Breast epithelium (tissue), 4 donors: ENCODE results near the gene GFOD1. TPM values are rescaled to one million over a fixed set of nuclear protein-coding genes. Genes with fewer than 3 reads are reported as not detected.

Source experiments
- DNase-seq, 2 donors: peaks; one replicate each; pipeline ENCODE4 v3.0.0-alpha.2; 2019; ENCODE audit warnings: low spot score in 2 of 2
- H3K27ac ChIP-seq, 2 donors: fragments of 200-600 bp; sonication (generic) in 1 of 2; one replicate each; pipeline ENCODE4 v1.5.1; 2016 to 2019; ENCODE audit warnings: mild to moderate bottlenecking in 1 of 2
- H3K27me3 ChIP-seq, 2 donors: fragments of 200-600 bp; sonication (generic) in 1 of 2; one replicate each; pipeline versions ENCODE4 v1.5.1 to v1.6.0; 2017 to 2019; ENCODE audit warnings: control low read depth in 1 of 2, mild to moderate bottlenecking in 1 of 2
- H3K36me3 ChIP-seq: fragments of 200-600 bp; one replicate; pipeline ENCODE4 v1.5.1; 2019
- H3K4me1 ChIP-seq, 2 donors: fragments of 200-600 bp; sonication (generic); one replicate each; pipeline ENCODE4 v1.5.1; 2016 to 2019; ENCODE audit warnings: control low read depth in 1 of 2
- H3K4me3 ChIP-seq, 3 donors: fragments of 200-600 bp; sonication (generic); 1 replicate in 2 of 3; 2 replicates in 1 of 3; pipeline ENCODE4 v1.5.1; 2016 to 2019; ENCODE audit warnings: mild to moderate bottlenecking in 3 of 3, moderate library complexity in 2 of 3
- H3K9me3 ChIP-seq, 2 donors: fragments of 200-600 bp; sonication (generic) in 1 of 2; one replicate each; pipeline ENCODE4 v1.5.1; 2016 to 2019; ENCODE audit warnings: control low read depth in 1 of 2
- POLR2A ChIP-seq: fragments of 450-650 bp; IDR thresholded peaks from one replicate; pipeline ENCODE4 v1.6.1; 2016; ENCODE audit warnings: antibody characterized with exemption, mild to moderate bottlenecking, moderate library complexity
- POLR2AphosphoS5 ChIP-seq, 3 donors: sonication (generic); formaldehyde crosslinking; IDR thresholded peaks; one replicate each; pipeline ENCODE4 v1.6.1; 2017; ENCODE audit warnings: antibody characterized with exemption in 3 of 3
- intact Hi-C: fragments of 100-400 bp; cut with DNase I; formaldehyde crosslinking; loops from one replicate; pipeline ENCODE4 v1.15.1; 2023; ENCODE audit warnings: low total_unique reads
- total RNA-seq, 3 donors: library from RNA; depleted of rRNA; stranded (reverse); fragments of >200 nt; gene quantifications; one replicate each; pipeline ENCODE4 v1.1.0, GENCODE V29; 2016
- TF ChIP-seq, protein P1 (sequence below), 3 donors: fragments of 450-650 bp; IDR thresholded peaks; one replicate each; pipeline ENCODE4 v1.5.1; 2016 to 2017; ENCODE audit warnings: antibody characterized with exemption in 3 of 3, mild to moderate bottlenecking in 3 of 3, moderate library complexity in 3 of 3

The GFOD1 gene
- total RNA-seq, 3 donors from 2014 or later = 11.6 to 33.3 (median 23.3) TPM

DNA sequence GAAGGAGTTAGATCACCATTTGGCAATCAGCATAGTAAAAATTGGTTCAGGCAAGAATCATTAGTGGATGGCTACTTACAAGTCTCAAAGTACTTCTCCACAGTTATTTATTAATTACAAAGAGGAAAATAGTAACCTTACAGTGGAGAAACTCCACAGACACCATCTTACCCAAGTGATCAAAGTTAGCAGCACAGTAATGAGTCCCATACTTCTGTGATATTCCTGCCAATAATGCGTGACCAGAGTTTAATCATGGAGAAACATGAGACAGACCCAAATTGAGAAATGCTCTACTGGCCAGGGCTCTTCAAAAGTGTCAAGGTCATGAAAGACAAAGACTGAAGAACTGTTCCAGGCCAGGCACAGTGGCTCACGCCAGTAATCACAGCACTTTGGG is 168.6 kb downstream of the GFOD1 start:
- no peaks in the 10 kb centered on the region for H3K27me3 ChIP-seq
- H3K36me3 ChIP-seq = no peaks in the 10 kb centered on the region
- TF ChIP-seq POLR2A = no peak
- TF ChIP-seq, protein P1, sequence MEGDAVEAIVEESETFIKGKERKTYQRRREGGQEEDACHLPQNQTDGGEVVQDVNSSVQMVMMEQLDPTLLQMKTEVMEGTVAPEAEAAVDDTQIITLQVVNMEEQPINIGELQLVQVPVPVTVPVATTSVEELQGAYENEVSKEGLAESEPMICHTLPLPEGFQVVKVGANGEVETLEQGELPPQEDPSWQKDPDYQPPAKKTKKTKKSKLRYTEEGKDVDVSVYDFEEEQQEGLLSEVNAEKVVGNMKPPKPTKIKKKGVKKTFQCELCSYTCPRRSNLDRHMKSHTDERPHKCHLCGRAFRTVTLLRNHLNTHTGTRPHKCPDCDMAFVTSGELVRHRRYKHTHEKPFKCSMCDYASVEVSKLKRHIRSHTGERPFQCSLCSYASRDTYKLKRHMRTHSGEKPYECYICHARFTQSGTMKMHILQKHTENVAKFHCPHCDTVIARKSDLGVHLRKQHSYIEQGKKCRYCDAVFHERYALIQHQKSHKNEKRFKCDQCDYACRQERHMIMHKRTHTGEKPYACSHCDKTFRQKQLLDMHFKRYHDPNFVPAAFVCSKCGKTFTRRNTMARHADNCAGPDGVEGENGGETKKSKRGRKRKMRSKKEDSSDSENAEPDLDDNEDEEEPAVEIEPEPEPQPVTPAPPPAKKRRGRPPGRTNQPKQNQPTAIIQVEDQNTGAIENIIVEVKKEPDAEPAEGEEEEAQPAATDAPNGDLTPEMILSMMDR (IDR thresholded peaks at IDR 0.05) = no peak
- TF ChIP-seq POLR2AphosphoS5 (IDR thresholded peaks at IDR 0.05) = no peak
- H3K4me1 ChIP-seq = no peaks in the 10 kb centered on the region
- no peak overlapping the region for H3K4me3 ChIP-seq
- intact Hi-C loops = no loop called here
- DNase-seq = no peak
- no peaks in the 10 kb centered on the region for H3K9me3 ChIP-seq
- H3K27ac ChIP-seq = no peak overlapping the region

DNA sequence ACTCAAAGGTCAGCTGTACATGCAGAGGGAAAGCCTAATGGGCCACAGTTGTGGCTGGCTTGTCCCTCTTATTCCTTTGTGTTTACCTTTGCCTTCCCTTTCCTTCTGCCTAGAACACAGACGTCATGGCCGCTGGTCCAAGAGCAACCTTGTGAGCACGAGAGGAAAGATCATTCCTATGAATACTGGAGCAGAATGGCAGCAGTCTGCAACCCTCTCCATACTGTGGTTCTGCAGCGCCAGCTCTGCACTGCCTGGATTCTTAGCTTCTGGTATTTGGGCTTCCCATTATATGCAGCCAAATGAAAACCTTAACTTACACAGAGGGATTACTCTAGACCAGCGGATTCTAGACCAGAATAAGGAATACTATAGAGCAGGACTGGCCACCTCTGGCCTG is 171.5 kb downstream of the GFOD1 start:
- Histone ChIP-seq H3K4me3 (no peak overlapping the region), H3K27me3 (no peaks in the 10 kb centered on the region), H3K27ac (no peak overlapping the region), H3K4me1 (no peaks in the 10 kb centered on the region), H3K9me3 (no peaks in the 10 kb centered on the region), H3K36me3 (no peaks in the 10 kb centered on the region)
- intact Hi-C loops = no loop called here
- TF ChIP-seq, protein P1 (IDR thresholded peaks at IDR 0.05) = no peak
- no peak for TF ChIP-seq POLR2AphosphoS5 (IDR thresholded peaks at IDR 0.05)
- no peak for TF ChIP-seq POLR2A
- DNase-seq = no peak

DNA sequence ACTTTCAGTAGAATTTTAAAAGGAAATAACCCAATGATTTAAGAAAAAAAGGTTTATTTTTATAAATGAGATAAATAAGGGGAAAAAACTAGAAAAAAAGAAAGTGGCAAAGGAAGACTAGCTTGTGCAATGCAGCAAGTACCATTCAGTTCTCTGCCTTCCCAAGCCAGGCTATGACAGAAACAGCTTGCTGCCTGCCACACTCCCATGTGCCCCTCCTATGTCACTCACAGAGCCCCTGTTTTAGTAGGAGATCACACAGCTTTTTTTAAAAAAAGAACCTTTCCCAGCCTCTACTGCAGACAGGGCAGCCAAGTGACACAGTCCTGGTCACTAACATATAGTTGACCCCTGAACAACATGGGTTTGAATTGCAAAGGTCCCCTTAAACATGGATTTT is 172.6 kb downstream of the GFOD1 start:
- H3K27ac ChIP-seq = no peak overlapping the region
- intact Hi-C loops = no loop called here
- no peak overlapping the region for H3K4me3 ChIP-seq
- H3K9me3 ChIP-seq = no peaks in the 10 kb centered on the region
- no peak for TF ChIP-seq POLR2AphosphoS5 (IDR thresholded peaks at IDR 0.05)
- TF ChIP-seq POLR2A = no peak
- TF ChIP-seq, protein P1 (IDR thresholded peaks at IDR 0.05) = no peak
- H3K27me3 ChIP-seq = no peaks in the 10 kb centered on the region
- no peaks in the 10 kb centered on the region for H3K36me3 ChIP-seq
- no peaks in the 10 kb centered on the region for H3K4me1 ChIP-seq
- DNase-seq = no peak

DNA sequence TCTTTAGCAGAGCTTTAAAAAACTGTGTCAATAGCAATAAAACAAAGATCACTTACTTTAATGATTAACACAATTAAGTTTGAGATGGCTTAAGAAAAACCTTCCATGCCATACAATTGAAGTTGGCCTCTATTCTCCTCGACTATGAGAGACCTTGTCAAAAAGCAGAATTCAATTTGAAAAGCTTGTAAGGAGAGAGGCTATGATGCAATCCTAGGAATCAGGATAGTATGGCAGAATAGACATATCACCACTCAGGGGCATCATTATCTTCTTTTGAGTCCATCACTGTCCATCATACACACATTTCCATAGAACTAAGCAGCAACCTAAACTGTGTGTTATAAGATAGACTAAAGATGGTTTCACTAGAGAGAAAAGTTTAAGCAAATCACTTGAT is 176.2 kb downstream of the GFOD1 start:
- Histone ChIP-seq H3K4me1 (no peaks in the 10 kb centered on the region), H3K27ac (no peak overlapping the region), H3K4me3 (no peak overlapping the region), H3K9me3 (no peaks in the 10 kb centered on the region), H3K27me3 (no peaks in the 10 kb centered on the region), H3K36me3 (no peaks in the 10 kb centered on the region)
- no peak for DNase-seq
- TF ChIP-seq, protein P1 (IDR thresholded peaks at IDR 0.05) = no peak
- TF ChIP-seq POLR2A = no peak
- TF ChIP-seq POLR2AphosphoS5 (IDR thresholded peaks at IDR 0.05) = no peak
- intact Hi-C loops = no loop called here

DNA sequence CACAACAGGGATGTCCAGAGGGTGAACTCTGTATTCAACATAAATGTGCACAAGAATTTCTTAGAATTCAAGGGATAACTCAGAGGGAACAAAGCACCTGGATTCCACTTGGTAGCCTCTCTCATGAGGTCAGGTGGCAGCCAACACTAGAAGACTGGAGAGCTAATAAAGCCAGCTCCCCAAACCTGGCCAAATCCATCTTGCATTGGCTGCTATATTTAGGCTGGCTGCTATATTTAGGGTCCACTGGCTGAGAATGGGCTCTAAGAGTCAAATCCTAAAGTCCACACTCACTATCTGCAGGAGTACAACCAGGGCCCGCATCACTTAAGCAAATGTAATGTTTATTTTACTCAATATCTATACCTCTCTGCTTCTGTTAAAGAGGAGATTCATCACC is 179.1 kb downstream of the GFOD1 start:
- H3K4me3 ChIP-seq = no peak overlapping the region
- no peak overlapping the region for H3K27ac ChIP-seq
- no peaks in the 10 kb centered on the region for H3K9me3 ChIP-seq
- intact Hi-C loops = no loop called here
- DNase-seq = no peak
- no peaks in the 10 kb centered on the region for H3K4me1 ChIP-seq
- H3K36me3 ChIP-seq = no peaks in the 10 kb centered on the region
- H3K27me3 ChIP-seq = no peaks in the 10 kb centered on the region
- no peak for TF ChIP-seq POLR2AphosphoS5 (IDR thresholded peaks at IDR 0.05)

Other genes starting within 250 kb of the GFOD1 start
- gene TBC1D7, start 159.1 kb downstream of the GFOD1 start, total RNA-seq = 10 to 100 TPM in 1 of 3 donors, 1 to 10 TPM in 2; 8.6 to 10.6 (median 9.8) TPM
- gene SIRT5, start 87.0 kb upstream of the GFOD1 start, total RNA-seq = 10 to 100 TPM; 10.2 to 20.6 (median 14.5) TPM
- 10 to 100 TPM; 75.7 to 83.4 (median 80.5) TPM for gene NOL7, start 127.7 kb upstream of the GFOD1 start, total RNA-seq
- 10 to 100 TPM; 43.9 to 51.5 (median 48.0) TPM for gene RANBP9, start 224.2 kb upstream of the GFOD1 start, total RNA-seq